Esophagus muscularis mucosa (tissue), 3 donors: ENCODE measurements around the gene SLC35A2.

ENCODE experiments used
- CTCF ChIP-seq, 3 experiments: fragments of 200-600 bp in 2 of 3; fragments of 450-650 bp in 1 of 3; sonication (generic) in 2 of 3; IDR thresholded peaks; one replicate each; pipeline ENCODE4 v1.5.1; 2017 to 2019; ENCODE audit warnings: antibody characterized with exemption in 3 of 3, mild to moderate bottlenecking in 2 of 3, moderate library complexity in 1 of 3
- POLR2A ChIP-seq: fragments of 450-650 bp; IDR thresholded peaks from one replicate; pipeline ENCODE4 v1.6.1; 2017; ENCODE audit warnings: antibody characterized with exemption, moderate library complexity, mild to moderate bottlenecking, low read depth
- POLR2AphosphoS5 ChIP-seq, 2 donors: sonication (generic); formaldehyde crosslinking; IDR thresholded peaks; one replicate each; pipeline ENCODE4 v1.6.1; 2017; ENCODE audit warnings: antibody characterized with exemption in 2 of 2

- no peak for TF ChIP-seq POLR2A
- TF ChIP-seq POLR2AphosphoS5 (IDR thresholded peaks at IDR 0.05) = no peak
- no peak for TF ChIP-seq CTCF (IDR thresholded peaks at IDR 0.05)
Measured at GRCh38 chrX:48920718-48921104, 9.3 kb upstream of the SLC35A2 start.
